ENCODE measurements around the gene EMX1. TPM values are rescaled to one million over a fixed set of nuclear protein-coding genes. Genes with fewer than 3 reads are reported as not detected.

EMX1 gene
- not detected for total RNA-seq

DNA sequence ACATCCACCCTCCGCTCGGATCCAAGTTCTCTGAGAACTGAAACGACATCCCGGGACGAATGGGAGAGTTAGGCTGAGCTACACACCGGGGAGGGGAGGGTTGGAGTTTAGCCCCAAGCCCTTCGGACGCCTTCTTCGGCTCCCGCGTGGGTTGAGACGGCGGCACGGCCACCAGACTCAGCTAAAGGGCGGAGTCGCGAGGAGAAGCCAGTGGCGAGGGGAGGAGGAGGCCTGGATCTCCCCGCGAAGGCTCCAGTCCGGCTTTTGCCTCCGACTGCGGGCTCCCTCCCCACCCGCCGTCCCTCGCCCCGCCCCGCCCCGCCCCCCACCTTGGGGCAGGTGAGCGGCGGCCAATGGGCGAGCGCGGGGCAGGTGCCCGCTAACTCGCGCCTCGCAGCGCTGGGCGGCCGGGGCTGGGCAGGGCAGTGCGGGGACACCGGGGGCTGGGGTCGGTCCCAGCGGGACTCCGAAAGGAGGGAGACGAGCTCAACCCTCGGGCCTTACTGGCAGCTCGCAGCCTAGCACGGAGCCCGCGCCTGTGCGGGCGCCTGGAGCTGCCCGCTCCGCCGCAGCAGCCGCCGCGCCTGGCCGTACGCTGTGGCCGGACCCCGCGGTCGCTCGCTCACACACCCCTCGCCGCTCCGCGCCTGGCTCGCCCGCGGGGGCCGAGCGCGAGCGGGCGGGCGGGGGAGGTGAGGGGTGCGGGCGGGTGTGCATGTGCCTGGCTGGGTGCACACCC, at the start of gene EMX1:
EMX1 (plus strand) TSS at position 382 of the 739 bp plus-strand sequence; CDS start at position 716, 334 bp downstream.
- H3K36me3 ChIP-seq = no peaks in the 10 kb centered on the region
- peak within 1 kb of the TSS; percentile 47 to 57 (median 49) for H3K4me3 ChIP-seq
- peaks cover 53 to 67% (median 61%) of the 10 kb centered on the region in 4 donors for H3K4me1 ChIP-seq
- TF ChIP-seq, protein P1, sequence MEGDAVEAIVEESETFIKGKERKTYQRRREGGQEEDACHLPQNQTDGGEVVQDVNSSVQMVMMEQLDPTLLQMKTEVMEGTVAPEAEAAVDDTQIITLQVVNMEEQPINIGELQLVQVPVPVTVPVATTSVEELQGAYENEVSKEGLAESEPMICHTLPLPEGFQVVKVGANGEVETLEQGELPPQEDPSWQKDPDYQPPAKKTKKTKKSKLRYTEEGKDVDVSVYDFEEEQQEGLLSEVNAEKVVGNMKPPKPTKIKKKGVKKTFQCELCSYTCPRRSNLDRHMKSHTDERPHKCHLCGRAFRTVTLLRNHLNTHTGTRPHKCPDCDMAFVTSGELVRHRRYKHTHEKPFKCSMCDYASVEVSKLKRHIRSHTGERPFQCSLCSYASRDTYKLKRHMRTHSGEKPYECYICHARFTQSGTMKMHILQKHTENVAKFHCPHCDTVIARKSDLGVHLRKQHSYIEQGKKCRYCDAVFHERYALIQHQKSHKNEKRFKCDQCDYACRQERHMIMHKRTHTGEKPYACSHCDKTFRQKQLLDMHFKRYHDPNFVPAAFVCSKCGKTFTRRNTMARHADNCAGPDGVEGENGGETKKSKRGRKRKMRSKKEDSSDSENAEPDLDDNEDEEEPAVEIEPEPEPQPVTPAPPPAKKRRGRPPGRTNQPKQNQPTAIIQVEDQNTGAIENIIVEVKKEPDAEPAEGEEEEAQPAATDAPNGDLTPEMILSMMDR (IDR thresholded peaks at IDR 0.05) = no peak
- TF ChIP-seq EP300 (IDR thresholded peaks at IDR 0.05) (no peak), POLR2A (IDR thresholded peaks at IDR 0.05; ENCODE audit: low read depth) (no peak), POLR2AphosphoS5 (IDR thresholded peaks at IDR 0.05) (no peak)
- H3K9me3 ChIP-seq = no peaks in the 10 kb centered on the region
- no peak for DNase-seq (ENCODE audit: extremely low spot score)
- no peak within 1 kb of the TSS for H3K27ac ChIP-seq (replicated peaks in 1 of 4)
- H3K27me3 ChIP-seq = peaks cover 32 to 100% (median 94%) of the 10 kb centered on the region in 4 donors
- intact Hi-C loops (cut with DNase I) = no loop called here
- 1% methylated on average over 26 of the region's 82 CpGs for WGBS

DNA sequence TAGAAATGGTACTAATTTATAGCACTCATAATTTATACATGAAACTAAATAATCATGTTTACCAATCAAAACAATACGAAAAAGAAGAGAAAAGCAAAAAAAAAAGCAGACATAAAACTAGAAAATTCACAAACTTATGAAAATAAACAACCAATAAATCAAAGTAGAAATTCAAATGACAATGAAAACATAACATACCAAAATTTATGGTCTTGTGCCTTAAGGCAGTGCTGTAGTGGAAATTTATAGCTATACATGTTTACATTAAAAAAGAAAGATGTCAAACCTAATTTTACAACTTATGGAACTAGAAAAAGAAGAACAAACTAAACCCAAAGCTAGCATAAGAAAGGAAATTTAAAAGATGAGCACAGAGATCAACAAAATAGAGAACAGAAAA, 46.3 kb upstream of the EMX1 start:
- WGBS = 53% methylated on average over 1 of the region's 1 CpG
- intact Hi-C loops (cut with DNase I) = no loop called here
- Histone ChIP-seq H3K27me3 (peaks cover 0 to 4% (median 0%) of the 10 kb centered on the region in 4 donors), H3K9me3 (peaks cover 0 to 10% (median 2%) of the 10 kb centered on the region in 4 donors), H3K4me1 (no peaks in the 10 kb centered on the region), H3K27ac (replicated peaks in 1 of 4) (no peak overlapping the region), H3K4me3 (no peak overlapping the region), H3K36me3 (no peaks in the 10 kb centered on the region)
- TF ChIP-seq, protein P1 (IDR thresholded peaks at IDR 0.05) = no peak
- TF ChIP-seq EP300 (IDR thresholded peaks at IDR 0.05) (no peak), POLR2A (IDR thresholded peaks at IDR 0.05; ENCODE audit: low read depth) (no peak), POLR2AphosphoS5 (IDR thresholded peaks at IDR 0.05) (no peak)
- DNase-seq (ENCODE audit: extremely low spot score) = no peak

DNA sequence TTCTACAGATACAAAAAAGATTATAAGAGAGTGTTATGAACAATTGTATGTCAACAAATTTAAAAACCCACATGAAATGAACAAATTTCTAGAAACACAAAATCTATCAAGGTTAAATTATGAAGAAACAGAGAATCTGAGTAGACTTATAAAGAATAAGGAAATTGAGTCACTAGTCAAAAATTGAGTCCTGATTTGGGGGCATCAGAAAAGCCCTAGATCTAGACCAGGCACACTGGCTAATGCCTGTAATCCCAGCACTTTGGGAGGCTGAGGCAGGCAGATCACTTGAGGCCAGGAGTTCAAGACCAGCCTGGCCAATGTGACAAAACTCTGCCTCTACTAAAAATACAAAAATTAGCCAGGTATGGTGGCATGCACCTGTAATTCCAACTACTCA, 45.4 kb upstream of the EMX1 start:
- H3K9me3 ChIP-seq = peaks cover 0 to 10% (median 2%) of the 10 kb centered on the region in 4 donors
- peaks cover 0 to 4% (median 0%) of the 10 kb centered on the region in 4 donors for H3K27me3 ChIP-seq
- intact Hi-C loops (cut with DNase I) = no loop called here
- DNase-seq (ENCODE audit: extremely low spot score) = no peak
- TF ChIP-seq POLR2A (IDR thresholded peaks at IDR 0.05; ENCODE audit: low read depth) = no peak
- TF ChIP-seq, protein P1 (IDR thresholded peaks at IDR 0.05) = no peak
- TF ChIP-seq POLR2AphosphoS5 (IDR thresholded peaks at IDR 0.05) = no peak
- TF ChIP-seq EP300 (IDR thresholded peaks at IDR 0.05) = no peak
- H3K4me3 ChIP-seq = no peak overlapping the region
- H3K4me1 ChIP-seq = no peaks in the 10 kb centered on the region
- H3K27ac ChIP-seq (replicated peaks in 1 of 4) = no peak overlapping the region
- H3K36me3 ChIP-seq = no peaks in the 10 kb centered on the region

DNA sequence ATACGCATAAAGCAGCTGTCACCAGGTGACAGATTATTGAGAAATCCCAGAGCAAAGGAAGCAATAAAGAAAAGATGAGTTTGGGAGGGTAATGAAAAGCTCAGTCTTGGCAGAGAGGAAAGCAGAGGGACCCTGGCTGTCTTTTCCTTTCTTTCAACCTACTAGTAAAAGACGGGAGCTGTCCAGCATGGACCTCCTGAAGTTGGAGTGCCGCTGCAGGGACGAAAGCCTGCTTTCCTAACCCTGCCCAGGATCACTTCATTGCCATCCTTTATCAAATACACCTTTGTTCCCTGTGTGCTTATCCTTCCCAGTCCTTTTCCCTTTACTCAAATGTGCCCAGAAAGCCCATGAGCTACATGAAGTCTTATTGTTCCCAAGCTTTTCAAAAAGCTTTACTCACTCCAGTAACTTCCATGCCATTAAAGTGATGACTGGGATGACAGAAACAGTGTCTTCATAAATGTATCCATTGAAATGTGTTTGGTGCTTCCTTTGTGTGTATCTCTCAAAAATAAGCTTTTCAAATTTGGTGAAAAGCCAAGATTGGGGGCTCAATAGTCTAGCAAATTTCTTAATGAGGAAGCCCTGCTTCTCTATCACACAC, 33.9 kb upstream of the EMX1 start:
- DNase-seq (ENCODE audit: extremely low spot score) = no peak
- no peaks in the 10 kb centered on the region for H3K27me3 ChIP-seq
- TF ChIP-seq EP300 (IDR thresholded peaks at IDR 0.05) = no peak
- TF ChIP-seq POLR2A (IDR thresholded peaks at IDR 0.05; ENCODE audit: low read depth) = no peak
- TF ChIP-seq, protein P1 (IDR thresholded peaks at IDR 0.05) = no peak
- no peak for TF ChIP-seq POLR2AphosphoS5 (IDR thresholded peaks at IDR 0.05)
- no peak overlapping the region for H3K4me3 ChIP-seq
- H3K9me3 ChIP-seq = peaks cover 0 to 4% (median 0%) of the 10 kb centered on the region in 4 donors
- H3K36me3 ChIP-seq = no peaks in the 10 kb centered on the region
- peaks cover 16 to 18% (median 16%) of the 10 kb centered on the region in 4 donors for H3K4me1 ChIP-seq
- 16% methylated on average over 4 of the region's 4 CpGs for WGBS
- no peak overlapping the region for H3K27ac ChIP-seq (replicated peaks in 1 of 4)
- intact Hi-C loops (cut with DNase I) = no loop called here

All from esophagus muscularis mucosa (tissue), 4 donors.